ENCODE measurements around the gene DNAH6.

Gene DNAH6

DNA sequence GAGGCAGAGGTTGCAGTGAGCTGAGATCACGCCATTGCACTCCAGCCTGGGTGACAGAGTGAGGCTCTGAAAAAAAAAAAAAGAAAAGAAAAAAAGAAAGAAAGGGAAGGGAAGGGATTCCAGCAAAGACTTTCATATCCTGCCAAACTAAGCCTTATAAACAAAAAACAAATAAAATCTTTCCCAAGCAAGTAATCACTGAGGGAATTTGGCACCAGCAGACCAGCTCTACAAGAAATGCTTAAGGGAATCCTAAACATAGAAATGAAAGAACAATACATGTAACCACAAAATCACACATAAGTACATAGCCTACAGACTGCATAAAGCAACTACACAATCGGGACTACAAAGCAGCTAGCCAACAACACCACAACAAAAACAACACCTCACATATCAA lies 285.5 kb downstream of the DNAH6 start:
- DNase-seq (ENCODE audit: low spot score): no peak

DNA sequence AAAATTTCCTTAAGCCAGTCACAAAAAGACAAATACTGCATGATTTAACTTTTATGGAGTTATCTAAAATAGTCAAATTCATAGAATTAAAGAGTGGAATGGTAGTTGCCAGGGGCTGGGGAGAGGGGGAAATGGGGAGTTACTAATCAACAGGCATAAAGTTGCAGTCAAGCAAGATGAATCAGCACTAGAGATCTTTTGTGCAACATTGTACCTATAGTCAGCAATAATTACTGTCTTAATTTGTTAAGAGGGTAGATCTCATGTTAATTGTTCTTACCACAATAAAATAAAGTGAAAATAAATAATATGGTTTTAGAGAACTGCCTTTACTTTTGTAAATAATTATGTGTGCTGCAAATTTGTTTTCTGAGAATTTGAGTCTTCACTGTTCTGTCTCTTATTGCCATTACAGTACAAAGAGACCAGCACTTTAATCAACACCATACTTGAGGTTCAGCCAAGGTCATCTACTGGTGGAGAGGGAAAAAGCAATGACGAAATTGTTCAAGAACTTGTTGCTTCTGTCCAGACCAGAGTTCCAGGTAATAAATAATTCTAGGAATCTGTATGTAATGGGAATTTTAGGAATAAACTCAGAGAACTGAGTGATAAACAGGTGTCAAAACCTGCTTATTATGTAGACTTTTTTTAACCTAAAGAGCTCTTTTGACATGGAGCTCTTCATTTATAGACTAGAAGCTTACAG lies 289.1 kb downstream of the DNAH6 start:
- DNase-seq (ENCODE audit: low spot score): no peak

GRCh38 chr2:84807063-84807485 lies 290.8 kb downstream of the DNAH6 start:
- DNase-seq (ENCODE audit: low spot score): no peak

DNA sequence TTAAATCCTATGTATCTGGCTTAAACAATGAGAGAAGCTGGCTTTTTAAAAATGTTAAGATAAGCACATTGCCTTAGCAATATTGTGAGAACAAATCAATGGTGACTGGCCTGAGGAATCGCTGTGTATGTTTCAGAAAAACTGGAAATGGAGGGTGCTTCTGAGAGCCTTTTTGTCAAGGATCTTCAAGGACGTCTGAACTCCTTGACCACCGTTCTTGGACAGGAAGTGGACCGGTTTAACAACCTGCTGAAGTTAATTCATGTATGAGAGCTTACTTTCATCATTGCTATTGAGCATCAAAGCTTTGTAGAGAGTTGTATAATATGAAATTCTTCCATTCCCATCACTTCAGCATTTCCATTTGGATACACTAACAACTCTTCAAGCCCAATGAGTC lies 292.0 kb downstream of the DNAH6 start:
- no peak for DNase-seq (ENCODE audit: low spot score)

DNA sequence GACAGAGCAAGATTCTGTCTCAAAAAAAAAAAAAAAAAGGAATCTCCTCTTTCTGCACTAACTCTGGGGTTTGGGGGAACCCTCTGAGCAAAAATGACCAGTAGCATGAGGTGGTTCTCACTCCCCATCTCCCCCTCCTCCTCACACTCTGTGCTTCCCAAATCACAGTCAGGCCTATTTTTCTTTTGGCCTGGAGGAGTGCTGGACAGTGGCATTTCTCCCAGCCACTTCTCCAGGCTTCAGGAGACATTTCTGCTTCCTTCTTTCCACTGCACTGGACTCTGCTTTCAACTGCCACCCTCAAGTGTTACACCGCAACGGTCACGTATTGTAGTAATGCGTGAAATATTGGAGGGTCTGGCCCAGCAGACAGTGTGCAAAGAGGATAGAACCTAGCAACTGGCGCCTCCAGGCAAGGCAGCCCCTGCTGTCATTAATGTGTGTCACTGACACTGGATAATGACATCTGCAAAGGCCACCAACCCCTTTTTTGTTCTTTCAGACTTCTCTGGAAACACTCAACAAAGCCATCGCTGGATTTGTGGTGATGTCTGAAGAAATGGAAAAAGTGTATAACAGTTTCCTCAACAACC lies 295.6 kb downstream of the DNAH6 start:
- DNase-seq (ENCODE audit: low spot score): no peak

- DNase-seq (ENCODE audit: low spot score): no peak
Measured at GRCh38 chr2:84815146-84815545, 298.8 kb downstream of the DNAH6 start.

GRCh38 chr2:84816426-84817026 lies 300.2 kb downstream of the DNAH6 start:
- no peak for DNase-seq (ENCODE audit: low spot score)

DNA sequence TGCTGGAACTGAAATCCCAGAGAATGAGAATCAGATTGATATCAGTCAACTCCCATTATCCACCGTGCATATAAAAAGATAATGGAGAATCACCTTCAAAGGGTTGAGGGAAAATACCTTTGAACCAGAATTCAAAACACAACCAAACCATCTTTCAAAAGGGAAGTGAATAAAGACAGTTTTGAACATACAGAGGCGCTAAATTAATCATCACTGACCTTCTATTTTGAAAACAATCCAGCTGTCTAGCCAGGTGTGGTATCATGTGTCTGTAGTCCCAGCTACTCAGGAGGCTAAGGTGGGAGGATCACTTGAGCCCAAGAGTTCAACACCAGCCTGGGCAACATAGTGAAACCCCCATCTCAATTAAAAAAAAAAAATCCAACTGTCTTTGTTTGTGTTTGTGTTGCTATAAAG lies 300.9 kb downstream of the DNAH6 start:
- DNase-seq (ENCODE audit: low spot score): no peak

GRCh38 chr2:84821806-84822205 lies 305.5 kb downstream of the DNAH6 start:
- DNase-seq (ENCODE audit: low spot score): no peak

- no peak for DNase-seq (ENCODE audit: low spot score)
Measured at GRCh38 chr2:84823229-84823628, 306.9 kb downstream of the DNAH6 start.

DNA sequence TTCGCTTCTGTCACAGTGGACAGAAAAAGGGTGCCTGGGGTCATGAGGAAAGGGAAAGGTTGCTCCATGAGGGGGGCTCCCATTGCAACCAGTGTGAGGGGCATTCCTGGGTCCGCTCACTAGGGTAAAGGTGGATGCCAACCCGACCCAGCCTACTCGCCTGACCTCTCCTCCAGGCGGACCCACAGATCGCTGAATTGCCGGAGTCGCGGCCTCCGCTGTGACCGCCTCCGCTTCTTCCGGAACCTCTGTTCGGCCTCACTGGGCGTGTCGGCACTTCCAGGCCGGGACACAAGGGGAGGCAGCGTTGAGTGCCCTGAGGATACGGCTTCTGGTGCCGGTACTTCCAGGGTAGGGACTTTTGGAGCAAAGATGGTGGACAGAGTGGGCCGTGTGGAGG lies 307.5 kb downstream of the DNAH6 start:
- no peak for DNase-seq (ENCODE audit: low spot score)

- no peak for DNase-seq (ENCODE audit: low spot score)
Measured at GRCh38 chr2:84827978-84828575, 311.8 kb downstream of the DNAH6 start.

DNA sequence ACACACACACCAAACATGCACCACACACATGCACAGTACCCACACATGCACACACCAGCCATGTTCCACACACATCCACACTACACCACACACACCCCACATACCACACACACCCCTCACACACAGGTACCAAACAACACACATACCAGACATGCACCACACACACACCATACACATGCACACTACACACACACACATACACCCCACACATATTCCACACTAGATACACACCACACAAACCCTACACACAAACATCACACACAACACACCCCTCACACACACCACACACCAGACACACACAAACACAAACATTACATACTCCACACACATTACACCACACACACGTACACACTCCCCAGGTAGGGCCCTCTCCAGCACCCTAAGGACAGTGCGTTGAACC lies 313.4 kb downstream of the DNAH6 start:
- DNase-seq (ENCODE audit: low spot score): no peak

GRCh38 chr2:84830095-84830494 lies 313.8 kb downstream of the DNAH6 start:
- no peak for DNase-seq (ENCODE audit: low spot score)

DNA sequence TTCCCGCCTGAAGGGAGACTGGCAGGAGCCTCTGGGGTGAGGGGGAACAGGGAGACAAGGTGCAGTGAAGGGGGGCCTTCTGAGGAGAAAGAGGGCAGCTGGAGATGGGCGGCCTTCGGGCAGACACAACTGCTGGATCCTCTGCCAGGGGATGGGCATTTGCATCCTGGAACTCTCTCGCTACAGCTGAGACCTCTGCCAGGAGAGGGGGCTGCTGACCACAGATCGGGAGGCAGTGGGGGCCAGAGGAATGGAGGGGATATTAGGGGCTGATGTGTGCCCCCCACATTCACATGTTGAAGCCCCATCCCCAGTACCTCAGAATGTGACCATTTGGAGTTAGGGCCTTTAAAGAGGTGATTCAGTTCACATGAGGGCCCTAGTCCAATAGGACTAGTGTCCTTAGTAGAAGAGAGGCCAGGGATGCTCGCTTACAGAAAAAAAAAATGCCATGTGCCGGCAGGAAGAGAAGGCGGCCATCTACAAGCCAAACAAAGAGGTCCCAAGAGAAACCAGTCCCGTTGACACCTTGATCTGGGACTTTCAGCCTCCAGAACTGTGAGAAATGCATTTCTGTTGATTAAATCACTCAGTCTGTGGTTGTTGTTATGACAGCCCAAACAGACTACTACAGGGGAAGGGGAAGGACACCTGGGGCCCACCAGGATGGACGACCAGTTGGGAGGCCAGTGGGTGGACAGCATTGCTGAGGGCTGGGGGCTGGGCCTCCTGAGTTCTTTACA lies 314.6 kb downstream of the DNAH6 start:
- DNase-seq (ENCODE audit: low spot score): no peak

DNA sequence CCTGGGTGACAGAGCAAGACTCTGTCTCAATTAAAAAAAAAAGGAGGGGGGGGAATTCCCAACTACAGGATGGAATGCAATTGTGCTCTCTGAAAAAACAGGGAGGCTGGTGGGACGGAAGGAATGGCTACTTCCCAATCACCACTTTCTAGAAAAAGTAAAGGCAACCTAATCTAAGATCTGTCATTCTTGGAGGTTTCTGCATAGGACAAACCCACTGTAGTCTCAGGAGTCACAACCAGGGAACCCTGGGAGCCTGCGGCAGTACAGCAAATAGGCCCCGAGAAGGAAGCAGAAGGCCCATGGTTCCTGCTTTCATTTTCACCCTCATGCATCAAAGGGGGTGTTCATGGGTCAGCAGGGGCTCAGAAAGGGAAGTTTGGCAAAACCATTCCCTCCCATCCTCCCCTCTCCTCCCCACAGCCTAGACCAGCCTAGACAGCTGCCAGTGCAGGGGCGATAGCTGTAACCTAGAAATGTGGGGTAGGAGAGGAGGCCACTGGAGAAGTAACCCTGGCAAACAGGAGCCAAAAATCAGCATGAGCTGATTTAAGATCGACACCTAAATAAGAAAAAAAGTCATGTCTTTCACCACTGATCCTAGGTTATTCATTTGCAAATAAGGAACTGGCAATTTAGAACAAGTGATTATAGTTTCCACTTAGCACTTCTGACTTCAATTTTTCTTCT lies 316.6 kb downstream of the DNAH6 start:
- no peak for DNase-seq (ENCODE audit: low spot score)

DNA sequence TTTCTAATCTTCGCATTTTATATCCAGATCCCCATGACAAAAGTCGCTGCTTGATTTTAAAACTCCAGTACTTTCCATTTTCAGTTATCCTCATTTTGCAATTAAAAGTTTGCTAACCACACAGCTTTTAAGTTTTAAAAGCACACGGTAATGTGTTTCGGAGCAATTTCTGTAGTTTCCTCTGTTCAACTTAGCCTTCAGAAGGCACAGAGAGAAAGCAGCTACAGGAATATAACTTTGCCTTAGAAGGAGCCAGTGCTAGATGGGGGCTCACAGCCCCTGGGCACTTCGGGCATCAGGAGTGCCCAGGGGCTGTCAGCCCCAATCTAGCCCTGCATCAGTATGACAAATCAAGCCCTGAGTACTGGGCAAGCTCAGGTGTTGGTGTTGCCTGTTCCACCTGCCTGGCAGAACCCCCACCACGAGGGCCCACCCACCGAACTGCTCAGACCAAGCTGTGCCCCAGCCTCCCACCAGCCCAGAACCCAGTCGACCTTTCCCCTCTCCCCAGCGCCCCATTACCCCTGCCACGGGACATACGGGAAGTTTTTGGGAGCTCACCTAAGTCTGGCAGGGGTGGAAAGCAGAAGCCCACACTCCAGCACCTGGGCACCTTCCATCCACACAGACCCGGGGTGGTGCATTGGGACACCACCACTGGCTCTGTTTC lies 317.3 kb downstream of the DNAH6 start:
- no peak for DNase-seq (ENCODE audit: low spot score)

- no peak for DNase-seq (ENCODE audit: low spot score)
Measured at GRCh38 chr2:84836215-84836614, 319.9 kb downstream of the DNAH6 start.

DNA sequence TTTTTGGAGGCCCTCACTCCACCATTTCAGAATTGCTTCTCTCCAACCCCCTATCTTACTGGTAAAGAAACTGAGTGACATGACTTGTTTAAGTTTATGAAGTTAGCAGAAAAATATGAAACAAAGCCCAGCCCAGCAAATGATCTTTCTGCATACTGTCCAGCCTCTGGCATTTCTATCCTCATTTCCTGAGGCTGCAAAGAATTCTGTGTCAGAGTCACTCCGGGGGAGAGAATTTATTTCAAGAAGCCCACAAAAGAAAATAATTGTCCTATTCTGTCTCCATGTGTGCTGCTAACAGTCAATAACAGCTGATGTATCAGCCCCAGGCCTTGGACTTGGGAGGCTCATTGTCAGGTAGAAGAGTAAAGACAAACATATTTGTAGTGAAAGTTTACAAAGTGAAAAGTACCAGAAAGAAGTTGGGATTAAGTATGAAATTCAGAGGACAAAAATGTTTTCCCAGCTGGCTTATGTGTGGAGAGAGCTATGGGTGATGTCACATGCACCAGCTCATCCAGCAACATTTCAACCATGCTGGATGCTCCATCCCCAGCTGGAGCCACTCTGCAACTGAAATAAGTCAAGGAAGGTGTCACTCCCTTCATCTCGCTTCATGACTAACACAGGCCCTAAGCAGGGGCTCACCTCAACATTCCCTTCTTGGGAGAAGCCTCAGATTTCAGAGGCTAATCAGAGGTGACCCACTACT lies 322.3 kb downstream of the DNAH6 start:
- no peak for DNase-seq (ENCODE audit: low spot score)

GRCh38 chr2:84839851-84840250 lies 323.6 kb downstream of the DNAH6 start:
- DNase-seq (ENCODE audit: low spot score): no peak

- no peak for DNase-seq (ENCODE audit: low spot score)
Measured at GRCh38 chr2:84840306-84840705, 324.0 kb downstream of the DNAH6 start.

Measured in hematopoietic multipotent progenitor cell treated with erythropoietin and hydrocortisone succinate and interleukin-3 and kit ligand, for 17 days (in vitro differentiated cells).